GM19240 (cell line): ENCODE results near the gene SPEN.
"Not testable (repeated sequence)": the region's sequence is repeated elsewhere in the genome, so short reads cannot be mapped to it uniquely, and the experiment has no call there.

Experiments used
- DNase-seq: peaks from one replicate; pipeline ENCODE4 v3.0.0; 2011; ENCODE audit warnings: low spot score; ENCODE audit not compliant: insufficient read length

The SPEN gene, protein sequence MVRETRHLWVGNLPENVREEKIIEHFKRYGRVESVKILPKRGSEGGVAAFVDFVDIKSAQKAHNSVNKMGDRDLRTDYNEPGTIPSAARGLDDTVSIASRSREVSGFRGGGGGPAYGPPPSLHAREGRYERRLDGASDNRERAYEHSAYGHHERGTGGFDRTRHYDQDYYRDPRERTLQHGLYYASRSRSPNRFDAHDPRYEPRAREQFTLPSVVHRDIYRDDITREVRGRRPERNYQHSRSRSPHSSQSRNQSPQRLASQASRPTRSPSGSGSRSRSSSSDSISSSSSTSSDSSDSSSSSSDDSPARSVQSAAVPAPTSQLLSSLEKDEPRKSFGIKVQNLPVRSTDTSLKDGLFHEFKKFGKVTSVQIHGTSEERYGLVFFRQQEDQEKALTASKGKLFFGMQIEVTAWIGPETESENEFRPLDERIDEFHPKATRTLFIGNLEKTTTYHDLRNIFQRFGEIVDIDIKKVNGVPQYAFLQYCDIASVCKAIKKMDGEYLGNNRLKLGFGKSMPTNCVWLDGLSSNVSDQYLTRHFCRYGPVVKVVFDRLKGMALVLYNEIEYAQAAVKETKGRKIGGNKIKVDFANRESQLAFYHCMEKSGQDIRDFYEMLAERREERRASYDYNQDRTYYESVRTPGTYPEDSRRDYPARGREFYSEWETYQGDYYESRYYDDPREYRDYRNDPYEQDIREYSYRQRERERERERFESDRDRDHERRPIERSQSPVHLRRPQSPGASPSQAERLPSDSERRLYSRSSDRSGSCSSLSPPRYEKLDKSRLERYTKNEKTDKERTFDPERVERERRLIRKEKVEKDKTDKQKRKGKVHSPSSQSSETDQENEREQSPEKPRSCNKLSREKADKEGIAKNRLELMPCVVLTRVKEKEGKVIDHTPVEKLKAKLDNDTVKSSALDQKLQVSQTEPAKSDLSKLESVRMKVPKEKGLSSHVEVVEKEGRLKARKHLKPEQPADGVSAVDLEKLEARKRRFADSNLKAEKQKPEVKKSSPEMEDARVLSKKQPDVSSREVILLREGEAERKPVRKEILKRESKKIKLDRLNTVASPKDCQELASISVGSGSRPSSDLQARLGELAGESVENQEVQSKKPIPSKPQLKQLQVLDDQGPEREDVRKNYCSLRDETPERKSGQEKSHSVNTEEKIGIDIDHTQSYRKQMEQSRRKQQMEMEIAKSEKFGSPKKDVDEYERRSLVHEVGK (N-terminal part only)

DNA sequence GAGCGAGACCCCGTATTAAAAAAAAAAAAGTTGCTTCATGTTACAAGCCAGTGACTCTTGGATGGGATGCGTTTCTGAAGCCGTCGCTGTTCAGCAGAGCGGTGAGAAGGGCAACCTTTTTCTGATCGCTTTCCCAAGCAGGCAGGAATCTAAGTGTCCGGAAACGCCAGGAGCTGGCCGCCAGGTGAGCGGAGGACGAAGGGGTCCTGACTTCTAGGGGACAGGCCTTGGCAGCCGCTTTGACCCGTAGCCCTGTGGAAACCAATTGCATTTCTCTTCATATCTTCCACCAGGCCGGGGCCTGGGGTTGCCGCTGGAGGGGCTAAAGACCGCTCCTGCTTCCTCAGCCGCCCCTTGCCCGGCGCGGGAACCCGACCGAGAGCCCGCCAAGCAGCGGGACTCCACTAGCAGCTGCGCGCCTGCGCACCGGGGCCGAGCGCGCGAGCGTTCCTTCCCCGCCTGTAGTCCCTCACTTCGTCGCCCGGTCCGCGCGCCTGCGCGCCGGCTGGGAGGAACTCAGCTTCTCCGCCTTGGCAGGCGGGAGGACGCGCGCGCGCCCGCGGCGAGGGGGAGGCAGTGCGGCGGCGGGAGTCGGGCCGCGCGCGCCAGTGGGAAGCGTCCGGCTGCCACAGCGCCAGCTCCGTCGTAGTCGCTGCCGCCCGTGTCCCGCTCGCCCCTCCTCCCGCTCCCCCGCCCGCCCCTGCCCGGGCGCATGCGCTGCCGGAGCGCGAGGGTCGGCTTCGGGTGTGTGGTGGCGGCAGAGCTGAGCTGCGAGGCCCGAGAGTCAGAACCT is at the start of gene SPEN:
Gene SPEN, plus strand, starts transcription at position 608 of the 793 bp plus-strand sequence. CDS start 361 bp downstream, outside the sequence.
- peak; percentile 41 for DNase-seq

DNA sequence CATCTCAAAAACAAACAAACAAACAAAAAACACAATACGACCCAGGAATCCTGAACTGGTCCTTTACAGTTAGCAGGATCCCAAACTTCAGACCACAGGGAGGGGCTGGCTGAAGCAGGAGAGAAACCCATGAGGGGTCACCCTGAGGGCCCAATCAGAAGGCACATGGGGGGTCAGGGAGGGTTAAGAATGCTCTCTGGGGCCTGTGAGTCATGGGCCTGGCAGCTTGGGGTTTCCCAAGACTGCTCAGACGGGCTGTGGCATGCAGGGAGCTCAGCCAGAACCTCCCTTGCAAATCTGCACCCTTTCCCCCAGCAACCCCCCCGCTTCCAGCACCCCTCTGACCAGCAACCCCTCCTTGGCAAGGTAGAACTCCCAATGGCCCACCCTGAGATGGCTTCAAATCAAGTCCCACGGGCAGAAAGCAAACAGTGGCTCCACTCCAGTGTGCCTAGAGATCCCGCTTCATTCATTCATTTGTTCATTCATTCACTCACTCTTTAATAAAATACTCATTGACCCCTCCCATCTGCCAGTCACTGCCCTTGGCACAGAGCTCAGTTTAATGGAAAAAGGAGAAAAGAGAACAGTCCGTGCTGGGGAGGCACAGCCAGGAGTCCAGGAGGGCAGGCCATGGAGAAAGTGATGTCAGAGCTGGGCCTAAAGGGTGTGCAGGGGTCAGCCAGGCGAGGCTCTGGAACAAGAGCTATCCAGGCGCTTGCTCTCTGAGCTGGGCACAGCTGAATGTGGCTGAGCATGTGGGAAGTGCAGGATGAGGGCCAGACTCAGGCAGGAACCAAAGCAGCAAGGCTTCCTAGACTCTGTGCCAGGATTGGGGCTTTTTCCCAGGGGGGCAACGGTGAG is 48.3 kb upstream of the SPEN start:
- DNase-seq, result no peak

DNA sequence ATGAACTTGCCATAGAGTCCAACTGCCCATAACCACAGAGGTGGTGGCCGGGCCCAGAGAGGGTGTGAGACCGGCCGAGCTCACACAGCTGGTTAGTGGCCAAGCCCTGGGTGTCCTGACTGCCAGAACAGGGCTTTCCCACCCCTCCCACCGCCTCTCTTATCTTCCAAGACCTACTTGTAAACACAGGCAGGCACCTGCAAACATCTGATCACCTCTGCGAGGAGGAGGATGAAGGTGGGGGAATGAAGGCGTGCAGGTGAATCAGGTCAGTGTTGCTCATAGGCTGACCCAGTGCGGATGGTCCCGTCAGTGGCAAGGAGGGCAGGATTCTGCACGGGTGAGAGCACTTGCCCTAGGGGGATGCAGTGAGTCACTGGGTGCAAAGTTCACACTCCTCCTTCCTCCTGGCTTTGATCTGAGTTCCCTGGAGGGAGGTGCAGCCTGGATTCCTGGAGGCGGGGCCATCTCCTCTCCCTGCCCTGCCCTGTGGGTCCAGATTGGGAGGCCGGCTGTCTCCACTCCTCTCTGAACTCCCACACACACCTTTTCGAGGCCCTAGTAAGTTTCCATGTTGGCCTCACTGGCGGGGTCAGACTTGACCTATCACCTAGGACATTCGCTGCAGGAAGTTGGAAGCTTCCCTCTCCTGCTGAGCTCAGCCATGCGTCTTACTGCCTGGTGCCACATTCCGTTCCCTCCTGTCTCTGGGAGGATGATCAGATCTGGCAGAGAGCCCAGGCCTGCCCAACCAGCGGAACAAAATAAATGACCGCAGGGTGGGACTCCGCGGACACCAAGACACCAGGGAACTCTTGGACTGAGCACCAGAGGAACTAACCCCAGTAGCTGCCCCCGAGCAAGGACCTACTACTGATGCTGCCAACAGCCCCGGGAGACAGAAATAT is 47.3 kb upstream of the SPEN start:
- no peak for DNase-seq

DNA sequence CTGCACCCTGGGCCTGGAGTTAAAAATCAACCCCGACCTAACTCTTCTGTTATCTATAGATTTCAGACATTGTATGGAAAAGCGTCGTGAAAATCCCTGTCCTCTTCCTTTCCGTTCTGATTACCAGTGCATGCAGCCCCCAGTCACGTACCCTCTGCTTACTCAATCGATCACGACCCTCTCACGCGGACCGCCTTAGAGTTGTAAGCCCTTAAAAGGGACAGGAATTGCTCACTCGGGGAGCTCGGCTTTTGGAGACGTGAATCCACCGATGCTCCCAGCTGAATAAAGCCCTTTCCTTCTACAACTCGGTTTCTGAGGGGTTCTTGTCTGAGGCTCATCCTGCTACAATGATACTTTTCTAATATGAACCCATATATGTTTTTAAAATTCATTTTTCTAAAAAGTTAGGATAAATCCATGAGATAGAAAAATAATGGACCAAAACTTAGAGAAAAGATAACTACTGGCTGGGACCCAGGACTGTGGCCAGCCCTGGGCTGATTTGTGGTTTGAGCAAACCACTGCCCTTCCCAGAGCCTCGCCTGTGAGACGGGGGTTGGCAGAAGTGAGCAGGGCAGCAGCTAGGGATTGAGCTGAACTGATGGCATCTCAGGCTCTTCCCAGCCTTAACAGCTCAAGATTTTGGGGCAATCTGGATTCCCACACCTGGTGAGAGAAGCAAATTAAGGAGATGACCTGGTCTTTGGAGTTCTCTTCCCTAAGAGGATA is 45.1 kb upstream of the SPEN start:
- no peak for DNase-seq

DNA sequence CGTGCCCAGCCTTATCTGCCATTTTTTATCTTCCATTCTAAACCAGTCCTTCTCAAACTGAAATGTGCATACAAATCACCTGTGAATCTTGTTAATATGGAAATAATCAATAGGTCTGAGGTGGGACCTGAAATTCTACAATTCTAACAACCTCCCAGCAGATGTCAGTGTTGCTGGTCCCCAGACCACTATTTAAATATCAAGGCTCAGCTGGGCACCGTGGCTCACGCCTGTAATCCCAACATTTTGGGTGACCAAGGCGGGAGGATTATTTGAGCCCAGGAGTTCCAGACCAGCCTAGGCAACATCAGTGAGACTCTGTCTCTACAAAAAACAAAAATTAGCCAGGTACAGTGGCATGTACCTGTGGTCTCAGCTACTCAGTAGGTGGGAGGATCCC is 44.1 kb upstream of the SPEN start:
- DNase-seq, result peak; percentile 32

DNA sequence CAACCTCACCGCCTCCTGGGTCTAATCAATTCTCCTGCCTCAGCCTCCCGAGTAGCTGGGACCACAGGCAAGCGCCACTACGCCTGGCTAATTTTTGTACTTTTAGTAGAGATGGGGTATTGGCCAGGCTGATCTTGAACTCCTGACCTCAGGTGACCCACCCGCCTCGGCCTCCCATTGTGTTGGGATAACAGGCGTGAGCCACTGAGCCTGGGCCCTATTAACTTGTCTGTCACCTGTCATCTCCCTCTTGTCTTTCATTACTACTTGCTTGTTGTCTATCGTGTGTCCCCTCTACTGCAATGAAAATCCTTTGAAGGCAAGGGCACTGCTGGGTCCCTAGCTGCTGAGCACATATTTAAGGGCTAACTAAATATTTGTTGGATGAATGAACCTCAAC is 43.4 kb upstream of the SPEN start:
- no peak for DNase-seq

DNA sequence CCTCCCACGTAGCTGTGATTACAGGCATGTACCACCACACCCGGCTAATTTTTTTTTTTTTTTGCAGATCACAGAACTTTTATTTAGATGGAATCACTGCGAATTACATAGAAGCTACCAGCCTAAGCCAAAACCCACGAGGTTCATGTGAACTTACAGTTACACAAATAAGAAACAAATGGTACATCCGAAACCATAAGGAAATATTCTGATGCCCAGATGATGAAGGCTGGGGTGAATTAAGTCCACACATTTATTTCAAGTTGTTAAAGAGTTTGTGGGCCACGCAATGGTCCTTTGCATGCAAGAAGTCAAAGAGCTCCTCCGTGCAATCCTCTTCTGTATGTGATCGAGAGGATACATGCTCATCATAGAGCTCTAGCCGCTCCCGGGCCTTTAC is 40.4 kb upstream of the SPEN start:
- no peak for DNase-seq

DNA sequence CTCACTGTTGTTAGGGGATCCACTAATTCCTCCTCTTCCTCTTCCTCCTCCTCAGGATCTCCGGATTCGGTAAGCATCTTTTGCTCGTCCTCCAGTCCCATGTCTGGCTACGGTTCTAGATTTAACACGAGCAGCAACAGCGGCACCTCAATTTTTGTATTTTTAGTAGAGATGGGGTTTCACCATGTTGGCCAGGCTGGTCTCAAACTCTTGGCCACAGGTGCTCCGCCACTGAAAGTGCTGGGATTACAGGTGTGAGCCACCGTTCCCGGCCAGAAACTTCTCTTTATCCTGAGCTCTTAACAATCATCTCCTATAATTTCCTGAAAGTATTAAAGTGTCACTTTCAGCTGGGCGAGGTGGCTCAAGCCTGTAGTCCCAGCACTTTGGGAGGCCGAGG is 40.0 kb upstream of the SPEN start, which contains the start of gene UQCRHL:
Gene UQCRHL, minus strand, starts transcription at position 101 of the 400 bp plus-strand sequence. Its CDS starts 0 bp downstream, at position 101.
- not testable (repeated sequence) for DNase-seq

DNA sequence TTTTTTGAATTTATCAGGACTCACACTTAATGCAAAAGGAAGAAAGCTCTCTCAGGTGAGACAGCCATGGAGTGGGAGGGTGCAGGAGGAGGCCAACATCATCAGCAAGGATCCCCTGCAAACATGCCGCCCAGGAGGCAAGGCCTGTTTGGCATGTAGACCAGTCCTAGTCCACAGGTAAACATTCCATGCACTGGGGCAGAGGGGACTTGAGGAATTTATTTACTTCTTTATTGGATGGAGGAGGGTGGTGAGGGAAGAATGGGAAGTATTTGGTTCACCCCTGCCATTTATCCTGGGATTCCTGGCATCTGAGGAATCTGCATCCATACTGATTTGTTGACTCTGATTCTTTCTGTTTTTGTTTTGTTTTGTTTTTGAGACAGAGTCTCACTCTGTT is 38.6 kb upstream of the SPEN start:
- DNase-seq, result no peak

DNA sequence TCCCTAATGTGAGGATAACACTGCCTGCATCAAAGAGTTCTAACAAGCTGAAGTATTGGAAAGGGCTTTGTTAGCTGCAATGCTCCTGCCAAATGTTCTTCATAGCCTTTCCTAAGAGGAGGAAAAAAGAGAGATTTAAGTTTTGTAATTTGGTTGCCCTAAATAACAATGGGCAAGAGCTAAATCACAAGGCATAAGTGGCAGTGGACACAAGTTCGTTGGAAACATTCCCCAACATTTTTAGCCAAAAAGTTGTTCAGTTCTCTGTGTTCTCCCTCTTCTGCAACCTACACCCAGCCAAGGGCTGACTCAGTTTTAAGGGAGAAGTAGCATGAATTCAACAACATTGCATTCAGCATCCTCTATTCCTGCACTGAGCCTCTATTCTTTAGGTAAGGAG is 37.4 kb upstream of the SPEN start:
- no peak for DNase-seq

DNA sequence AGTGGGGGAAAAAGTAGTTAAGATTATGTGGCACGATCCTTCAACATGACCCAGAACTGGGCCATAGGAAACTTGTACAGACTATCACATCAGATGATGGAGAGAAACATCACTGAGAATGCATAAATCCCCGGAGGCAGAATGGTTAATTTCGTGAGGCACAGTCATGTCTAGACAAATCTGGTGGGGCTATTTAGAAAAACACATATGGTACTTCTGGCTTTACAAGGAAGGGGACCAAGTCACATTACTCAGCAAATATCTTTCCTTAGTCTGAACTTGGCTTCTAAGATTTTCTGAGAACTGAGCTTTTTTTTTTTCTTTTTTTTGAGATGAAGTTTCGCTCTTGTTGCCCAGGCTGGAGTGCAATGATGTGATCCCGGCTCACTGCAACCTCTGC is 30.8 kb upstream of the SPEN start:
- DNase-seq, result no peak

DNA sequence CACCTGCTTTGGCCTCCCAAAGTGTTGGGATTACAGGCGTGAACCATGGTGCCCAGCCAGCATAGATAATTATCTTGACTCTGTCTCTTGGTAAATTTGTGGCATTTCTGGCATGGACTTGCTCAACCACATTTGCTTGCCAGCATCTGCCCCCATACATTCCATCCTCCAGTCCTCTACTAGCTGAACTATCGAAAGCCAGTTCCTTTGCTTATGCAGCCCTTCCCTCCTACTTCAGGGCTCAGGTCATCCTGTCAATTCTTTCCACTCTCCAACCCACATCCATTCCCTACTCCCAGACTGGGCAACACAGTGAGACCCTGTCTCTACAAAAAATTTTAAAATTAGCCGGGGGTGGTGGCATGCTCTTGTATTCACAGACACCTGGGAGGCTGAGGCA is 27.0 kb upstream of the SPEN start:
- DNase-seq, result no peak

DNA sequence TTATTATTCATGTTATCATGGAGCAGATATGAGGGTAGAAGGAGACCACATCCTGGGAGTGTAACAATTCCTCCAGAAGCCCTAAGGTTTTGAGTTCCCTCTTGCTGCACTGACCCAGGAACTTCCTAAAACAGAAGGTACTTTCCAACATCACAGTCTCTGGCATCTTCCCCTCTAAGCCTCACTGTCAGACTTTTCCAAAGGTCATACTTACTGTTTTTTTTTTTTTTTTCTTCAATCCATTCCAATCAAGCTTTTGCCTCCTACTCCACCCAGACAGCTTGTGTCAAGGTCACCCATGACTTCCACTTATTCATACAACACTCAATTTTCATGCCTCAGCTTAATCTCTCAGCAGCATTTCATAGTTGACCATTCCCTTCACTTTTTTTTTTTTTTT is 21.7 kb upstream of the SPEN start:
- DNase-seq, result no peak

DNA sequence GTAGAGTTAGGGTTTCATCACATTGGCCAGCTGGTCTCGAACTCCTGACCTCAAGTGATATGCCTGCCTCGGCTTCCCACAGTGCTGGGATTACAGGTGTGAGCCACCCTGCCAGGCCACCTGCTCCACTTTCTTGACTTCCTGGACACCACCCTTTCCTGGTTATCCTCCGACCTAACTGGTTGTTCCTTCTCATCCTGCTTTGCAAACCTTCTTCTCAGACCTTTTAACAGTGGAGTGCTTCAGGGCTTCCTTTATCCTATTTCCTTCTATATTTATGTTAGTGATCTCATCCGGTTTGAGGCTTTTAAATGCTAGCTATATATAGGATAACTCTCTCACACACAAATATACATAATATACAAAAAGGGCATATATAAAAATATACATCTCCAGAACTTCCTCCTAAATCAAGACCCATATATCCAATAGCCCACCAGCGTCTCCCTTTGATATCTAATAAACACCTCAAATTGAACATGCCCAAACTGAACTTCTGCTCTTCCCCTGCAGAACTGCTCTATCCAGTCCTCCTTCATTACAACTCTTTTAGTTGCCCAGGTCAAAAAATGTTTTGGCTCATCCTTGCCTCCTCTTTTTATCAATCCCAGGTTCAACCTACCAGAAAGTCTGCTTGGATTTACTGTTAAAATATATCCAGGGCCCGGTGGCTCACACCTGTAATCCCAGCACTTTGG is 20.5 kb upstream of the SPEN start:
- DNase-seq, result no peak

DNA sequence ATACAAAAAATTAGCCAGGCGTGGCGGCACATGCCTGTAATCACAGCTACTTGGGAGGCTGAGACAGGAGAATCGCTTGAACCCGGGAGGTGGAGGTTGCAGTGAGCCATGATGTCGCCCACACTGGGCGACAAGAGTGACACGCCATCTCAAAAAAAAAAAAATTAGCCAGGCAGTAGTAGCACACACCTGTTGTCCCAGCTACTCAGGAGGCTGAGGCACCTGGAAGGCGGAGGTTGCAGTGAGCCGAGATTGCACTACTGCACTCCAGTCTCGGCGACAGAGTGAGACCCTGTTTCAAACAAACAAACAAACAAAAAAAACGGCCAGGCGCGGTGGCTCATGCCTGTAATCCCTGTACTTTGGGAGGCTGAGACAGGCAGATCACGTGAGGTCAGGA is 19.9 kb upstream of the SPEN start:
- not testable (repeated sequence) for DNase-seq

DNA sequence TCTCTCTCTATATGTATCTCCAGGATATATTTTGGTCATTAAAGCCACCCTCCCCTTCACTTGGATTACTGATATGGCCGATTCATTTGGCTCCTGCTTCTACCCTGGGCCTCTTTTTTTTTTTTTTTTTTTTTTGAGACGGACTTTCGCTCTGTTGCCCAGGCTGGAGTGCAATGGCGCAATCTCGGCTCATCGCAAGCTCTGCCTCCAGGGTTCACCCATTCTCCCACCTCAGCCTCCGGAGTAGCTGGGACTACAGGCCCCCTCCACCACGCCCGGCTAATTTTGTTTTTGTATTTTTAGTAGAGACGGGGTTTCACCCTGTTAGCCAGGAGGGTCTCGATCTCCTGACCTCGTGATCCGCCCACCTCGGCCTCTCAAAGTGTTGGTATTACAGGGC is 18.6 kb upstream of the SPEN start:
- DNase-seq, result not testable (repeated sequence)

DNA sequence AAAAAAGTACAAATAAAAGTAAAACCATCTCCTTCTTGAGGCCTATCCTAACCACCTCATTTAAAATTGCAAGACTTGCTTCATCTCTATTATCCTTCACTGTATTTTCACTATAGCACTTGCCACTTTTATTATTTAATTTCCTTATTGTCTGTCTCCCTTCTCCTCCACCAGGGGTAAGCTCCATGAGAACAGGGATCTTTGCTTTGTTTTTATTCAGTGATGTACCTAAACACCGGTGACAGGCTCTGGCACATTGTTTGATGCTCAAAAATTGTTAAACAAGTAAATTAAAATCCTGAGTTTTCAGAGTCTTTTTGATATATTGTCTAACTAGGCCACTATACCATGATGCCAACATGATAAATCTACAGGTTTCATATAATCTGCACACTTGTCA is 17.2 kb upstream of the SPEN start:
- DNase-seq, result no peak
